Esophagus squamous epithelium (tissue), 4 donors: ENCODE results near the gene CFAP161.

Experiments
- CTCF ChIP-seq, 6 experiments: fragments of 450-650 bp in 4 of 6; fragments of 200-600 bp in 2 of 6; sonication (generic) in 2 of 6; IDR thresholded peaks; one replicate each; pipeline ENCODE4 v1.5.1; 2016 to 2019; ENCODE audit warnings: antibody characterized with exemption in 6 of 6, mild to moderate bottlenecking in 4 of 6, moderate library complexity in 4 of 6
- POLR2A ChIP-seq, 4 donors: fragments of 450-650 bp; IDR thresholded peaks; one replicate each; pipeline ENCODE4 v1.6.1; 2017; ENCODE audit warnings: antibody characterized with exemption in 4 of 4, mild to moderate bottlenecking in 4 of 4, moderate library complexity in 3 of 4

- TF ChIP-seq POLR2A (IDR thresholded peaks at IDR 0.05): no peak
- no peak for TF ChIP-seq CTCF (IDR thresholded peaks at IDR 0.05)
Observed at GRCh38 chr15:81097890-81098280, 36.2 kb upstream of the CFAP161 start.
